Neutrophil (primary cell): ENCODE data around the gene VHLL.
A peak's percentile ranks its signal among the peaks of the same experiment; 100 is the strongest.
"Not testable (repeated sequence)": the region's sequence is repeated elsewhere in the genome, so short reads cannot be mapped to it uniquely, and the experiment has no call there.

Experiments
- H3K27ac ChIP-seq: fragments of 200-600 bp; sonication (generic); 2 replicates; pipeline ENCODE4 v1.5.1; 2016; ENCODE audit warnings: mild to moderate bottlenecking, moderate library complexity
- H3K27me3 ChIP-seq: fragments of 200-600 bp; sonication (generic); 2 replicates; pipeline ENCODE4 v1.6.0; 2016; ENCODE audit warnings: mild to moderate bottlenecking
- H3K36me3 ChIP-seq: fragments of 200-600 bp; sonication (generic); 2 replicates; pipeline ENCODE4 v1.5.1; 2017
- H3K4me1 ChIP-seq, 2 experiments: fragments of 200-600 bp in 1 of 2; sonication (generic) in 1 of 2; 1 replicate in 1 of 2; 2 replicates in 1 of 2; pipeline versions ENCODE4 v1.5.1 to v1.6.1; 2013 to 2016; ENCODE audit warnings: low read depth in 1 of 2, low read length in 1 of 2, mild to moderate bottlenecking in 1 of 2, moderate library complexity in 1 of 2; ENCODE audit not compliant: control insufficient read depth in 1 of 2, insufficient read depth in 1 of 2
- H3K4me3 ChIP-seq, 2 experiments: fragments of 200-600 bp in 1 of 2; sonication (generic) in 1 of 2; 1 replicate in 1 of 2; 2 replicates in 1 of 2; pipeline ENCODE4 v1.5.1; 2013 to 2016; ENCODE audit warnings: low read depth in 1 of 2, low read length in 1 of 2, mild to moderate bottlenecking in 1 of 2, moderate library complexity in 1 of 2
- H3K9me3 ChIP-seq: fragments of 200-600 bp; sonication (generic); 2 replicates; pipeline ENCODE4 v1.5.1; 2016
- TF ChIP-seq, protein P1 (sequence below): fragments of 200-600 bp; sonication (generic); IDR thresholded peaks from 2 replicates; pipeline ENCODE4 v1.5.1; 2016; ENCODE audit warnings: antibody characterized with exemption

VHLL gene

DNA sequence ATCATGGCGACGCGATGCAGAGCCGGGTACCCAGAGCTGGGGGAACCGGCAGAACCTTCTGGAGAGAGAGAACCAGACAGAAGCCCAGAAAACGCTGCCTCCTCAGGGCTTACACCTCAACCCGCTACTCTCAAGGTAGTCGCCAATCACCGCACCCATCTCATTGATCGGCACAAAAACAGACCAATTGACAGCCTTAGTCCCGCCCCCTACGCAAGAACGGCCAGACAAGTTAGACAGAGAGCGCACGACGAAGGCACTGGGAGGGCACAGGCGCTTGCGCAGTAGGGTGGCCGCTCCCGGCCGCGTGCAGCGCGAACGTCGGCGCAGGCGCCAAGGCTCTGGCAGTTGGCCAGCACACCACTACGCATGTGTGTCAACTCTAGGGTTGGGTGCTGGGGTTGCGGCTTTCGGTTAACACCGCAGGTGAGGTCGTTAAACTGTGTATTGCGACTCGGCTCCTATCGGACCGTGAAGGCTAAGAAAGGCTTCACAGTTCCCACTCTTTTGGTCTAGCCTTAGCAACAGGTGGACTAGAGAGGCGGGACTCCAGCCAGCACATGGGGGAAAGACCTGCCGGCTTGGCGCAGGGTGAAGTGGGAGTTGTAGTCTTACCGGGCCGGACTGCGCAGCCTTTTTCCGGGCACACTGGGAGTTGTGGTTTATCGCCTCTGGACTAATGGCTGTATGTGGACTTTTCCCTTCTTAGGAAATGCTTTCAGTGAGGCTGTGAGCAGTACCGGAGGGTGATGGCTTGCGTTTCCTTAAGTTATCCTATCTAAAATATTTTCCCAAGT lies 39.3 kb upstream of the VHLL start, which contains the start of the genes CCT3 and TSACC:
Gene CCT3 (minus strand): TSS at position 113 of the 797 bp plus-strand sequence. CDS start 108 bp downstream, at position 5.
Gene TSACC (plus strand): TSS at position 347 of the 797 bp plus-strand sequence. CDS start 1,232 bp downstream, outside the sequence.
- H3K4me1 ChIP-seq: peaks cover 12 to 20% of the 10 kb centered on the region in 2 experiments
- H3K27ac ChIP-seq: peak within 1 kb of the TSS; percentile 81
- H3K36me3 ChIP-seq: peaks cover 22% of the 10 kb centered on the region
- no peaks in the 10 kb centered on the region for H3K9me3 ChIP-seq
- H3K4me3 ChIP-seq: peak within 1 kb of the TSS; percentile 93 to 99
- TF ChIP-seq, protein P1, sequence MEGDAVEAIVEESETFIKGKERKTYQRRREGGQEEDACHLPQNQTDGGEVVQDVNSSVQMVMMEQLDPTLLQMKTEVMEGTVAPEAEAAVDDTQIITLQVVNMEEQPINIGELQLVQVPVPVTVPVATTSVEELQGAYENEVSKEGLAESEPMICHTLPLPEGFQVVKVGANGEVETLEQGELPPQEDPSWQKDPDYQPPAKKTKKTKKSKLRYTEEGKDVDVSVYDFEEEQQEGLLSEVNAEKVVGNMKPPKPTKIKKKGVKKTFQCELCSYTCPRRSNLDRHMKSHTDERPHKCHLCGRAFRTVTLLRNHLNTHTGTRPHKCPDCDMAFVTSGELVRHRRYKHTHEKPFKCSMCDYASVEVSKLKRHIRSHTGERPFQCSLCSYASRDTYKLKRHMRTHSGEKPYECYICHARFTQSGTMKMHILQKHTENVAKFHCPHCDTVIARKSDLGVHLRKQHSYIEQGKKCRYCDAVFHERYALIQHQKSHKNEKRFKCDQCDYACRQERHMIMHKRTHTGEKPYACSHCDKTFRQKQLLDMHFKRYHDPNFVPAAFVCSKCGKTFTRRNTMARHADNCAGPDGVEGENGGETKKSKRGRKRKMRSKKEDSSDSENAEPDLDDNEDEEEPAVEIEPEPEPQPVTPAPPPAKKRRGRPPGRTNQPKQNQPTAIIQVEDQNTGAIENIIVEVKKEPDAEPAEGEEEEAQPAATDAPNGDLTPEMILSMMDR: peak; percentile 22
- no peaks in the 10 kb centered on the region for H3K27me3 ChIP-seq

DNA sequence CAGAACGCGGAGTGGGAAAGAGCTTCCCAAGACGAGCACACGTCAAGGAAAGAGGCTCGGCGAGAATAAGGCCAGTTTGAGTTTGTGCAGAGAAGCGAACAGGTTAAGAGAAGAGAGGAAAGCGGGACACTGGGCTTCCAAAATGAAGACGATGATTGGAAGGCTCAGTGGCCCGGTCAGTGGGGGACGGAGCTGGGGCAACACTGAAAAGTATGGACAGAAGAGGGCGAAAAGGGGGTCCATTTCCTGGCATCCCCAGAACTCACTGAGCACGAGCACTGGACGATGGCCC lies 38.7 kb upstream of the VHLL start:
- H3K4me3 ChIP-seq: peak overlapping the region; percentile 93 to 99
- no peaks in the 10 kb centered on the region for H3K9me3 ChIP-seq
- peaks cover 12 to 20% of the 10 kb centered on the region in 2 experiments for H3K4me1 ChIP-seq
- H3K27ac ChIP-seq: peak overlapping the region; percentile 81
- no peaks in the 10 kb centered on the region for H3K27me3 ChIP-seq
- H3K36me3 ChIP-seq: peaks cover 24% of the 10 kb centered on the region
- TF ChIP-seq, protein P1: no peak

DNA sequence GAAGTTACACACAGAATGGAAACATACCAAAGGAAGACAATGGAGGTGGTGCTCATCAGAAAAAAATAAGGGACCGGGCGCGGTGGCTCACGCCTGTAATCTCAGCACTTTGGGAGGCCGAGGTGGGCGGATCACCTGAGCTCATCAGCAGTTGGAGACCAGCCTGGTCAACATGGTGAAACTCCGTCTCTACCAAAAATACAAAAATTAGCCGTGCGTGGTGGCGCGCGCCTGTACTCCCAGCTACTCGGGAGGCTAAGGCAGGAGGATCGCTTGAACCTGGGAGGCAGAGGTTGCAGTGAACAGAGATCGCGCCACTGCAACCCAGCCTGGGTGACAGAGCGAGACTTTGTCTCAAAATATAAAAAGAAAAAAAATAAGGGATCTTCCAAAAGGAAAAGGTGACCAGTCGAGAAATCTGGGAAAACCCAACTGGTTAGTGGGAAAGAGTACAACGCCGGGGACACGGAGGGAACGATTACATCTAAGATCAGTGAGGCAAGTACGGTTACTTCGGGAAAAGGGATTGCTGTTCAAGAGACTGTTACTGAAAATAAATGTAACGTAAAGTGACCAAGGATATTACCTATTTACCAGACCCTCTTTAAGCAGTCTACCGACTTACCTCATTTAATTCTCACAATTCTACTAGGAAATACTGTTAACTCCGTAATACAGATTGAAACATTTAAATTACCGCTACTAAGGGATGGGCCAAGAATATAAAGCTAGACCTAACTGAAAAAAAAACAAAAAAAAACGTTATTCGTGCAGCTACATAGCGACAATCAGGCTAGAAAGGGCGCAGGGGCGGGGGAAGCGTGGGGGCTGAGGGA lies 38.2 kb upstream of the VHLL start:
- Histone ChIP-seq H3K27me3 (no peaks in the 10 kb centered on the region), H3K4me1 (peaks cover 12 to 20% of the 10 kb centered on the region in 2 experiments), H3K27ac (peak overlapping the region; percentile 81), H3K4me3 (peak overlapping the region; percentile 93 to 99), H3K9me3 (no peaks in the 10 kb centered on the region), H3K36me3 (peaks cover 30% of the 10 kb centered on the region)
- TF ChIP-seq, protein P1: no peak

DNA sequence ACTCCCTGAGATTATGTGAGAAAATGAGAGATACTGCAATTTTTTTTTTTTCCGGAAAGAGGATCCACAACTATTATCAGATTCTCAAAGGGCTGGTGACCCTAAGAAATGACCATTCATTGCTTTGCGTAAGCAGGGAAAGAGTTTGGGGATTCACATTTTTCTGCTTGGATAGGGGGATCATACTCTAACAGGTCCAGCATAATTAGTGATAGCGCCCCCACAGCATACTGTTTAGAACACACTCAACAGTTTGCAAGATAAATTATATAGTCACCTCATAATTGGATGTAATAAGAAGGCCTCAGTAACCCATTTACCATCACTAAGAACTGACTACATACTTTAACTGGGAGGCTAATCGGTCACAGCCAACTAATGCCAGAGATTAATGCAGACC lies 37.1 kb upstream of the VHLL start:
- Histone ChIP-seq H3K27ac (no peak overlapping the region), H3K4me3 (no peak overlapping the region)
- TF ChIP-seq, protein P1: no peak

DNA sequence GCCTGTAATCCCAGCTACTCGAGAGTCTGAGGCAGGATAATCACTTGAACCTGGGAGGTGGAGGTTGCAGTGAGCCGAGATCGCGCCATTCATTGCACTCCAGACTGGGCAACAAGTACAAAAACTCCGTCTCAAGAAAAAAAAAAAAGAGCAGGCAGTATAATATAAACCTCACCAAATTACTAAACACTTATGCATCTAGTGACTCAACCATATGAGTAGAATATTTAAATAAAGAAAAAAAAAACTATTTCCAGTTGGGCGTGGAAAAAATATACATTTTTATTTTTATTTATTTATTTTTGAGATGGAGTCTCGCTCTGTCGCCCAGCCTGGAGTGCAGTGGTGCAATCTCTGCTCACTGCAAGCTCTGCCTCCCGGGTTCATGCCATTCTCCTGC lies 24.1 kb upstream of the VHLL start:
- H3K4me1 ChIP-seq, H3K4me3 ChIP-seq, H3K9me3 ChIP-seq, H3K27ac ChIP-seq, H3K27me3 ChIP-seq: not testable (repeated sequence)
- H3K36me3 ChIP-seq: peaks cover 60% of the 10 kb centered on the region

More for the DNA sequence above, 37.1 kb upstream of the VHLL start:
- Histone ChIP-seq H3K27me3 (no peaks in the 10 kb centered on the region), H3K9me3 (no peaks in the 10 kb centered on the region), H3K36me3 (peaks cover 40% of the 10 kb centered on the region), H3K4me1 (peaks cover 12 to 20% of the 10 kb centered on the region in 2 experiments)

DNA sequence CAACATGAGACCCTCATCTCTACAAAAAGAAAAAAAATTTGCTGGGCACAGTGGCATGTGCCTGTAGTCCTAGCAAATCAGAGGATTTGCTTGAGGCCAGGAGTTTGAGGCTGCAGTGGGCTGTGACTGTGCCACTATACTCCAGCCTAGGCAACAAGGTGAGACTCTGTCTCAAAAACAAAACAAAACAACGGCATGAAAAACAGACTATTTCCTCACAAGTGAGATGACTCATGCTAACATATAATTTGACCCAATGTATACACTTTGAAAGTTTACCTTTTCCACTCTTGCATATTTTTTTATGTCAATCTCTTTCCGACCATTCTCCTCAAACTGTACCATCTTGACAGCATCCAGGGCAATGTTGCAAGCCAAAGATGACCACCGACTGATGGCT lies 21.5 kb upstream of the VHLL start:
- Histone ChIP-seq H3K36me3 (peaks cover 84% of the 10 kb centered on the region), H3K4me3 (no peak overlapping the region), H3K4me1 (no peaks in the 10 kb centered on the region), H3K27me3 (no peaks in the 10 kb centered on the region), H3K27ac (no peak overlapping the region), H3K9me3 (no peaks in the 10 kb centered on the region)
- TF ChIP-seq, protein P1: no peak
